Measurements from ENCODE around the gene KIF23.
"Not testable (repeated sequence)": the region's sequence is repeated elsewhere in the genome, so short reads cannot be mapped to it uniquely, and the experiment has no call there.

Gene KIF23

GRCh38 chr15:69413822-69414700 lies at the start of gene KIF23:
KIF23 (plus strand) TSS chr15:69414349; CDS start chr15:69414466, 117 bp downstream.
- DNase-seq, result peak; percentile 44 to 63

GRCh38 chr15:69367236-69367635 lies 46.9 kb upstream of the KIF23 start:
- DNase-seq, result no peak

GRCh38 chr15:69369631-69370030 lies 44.5 kb upstream of the KIF23 start:
- DNase-seq, result no peak

- no peak for DNase-seq
Measured at GRCh38 chr15:69373406-69373805, 40.7 kb upstream of the KIF23 start.

GRCh38 chr15:69375151-69375790 lies 38.9 kb upstream of the KIF23 start:
- DNase-seq, result no peak

GRCh38 chr15:69377216-69377970 lies 36.8 kb upstream of the KIF23 start:
- DNase-seq, result no peak

GRCh38 chr15:69380100-69380725 lies 33.9 kb upstream of the KIF23 start:
- no peak for DNase-seq

GRCh38 chr15:69380726-69381105 lies 33.4 kb upstream of the KIF23 start:
- DNase-seq, result no peak

- not testable (repeated sequence) for DNase-seq
Measured at GRCh38 chr15:69382176-69382575, 32.0 kb upstream of the KIF23 start.

GRCh38 chr15:69384066-69384465 lies 30.1 kb upstream of the KIF23 start:
- not testable (repeated sequence) for DNase-seq

GRCh38 chr15:69384626-69385598 lies 29.2 kb upstream of the KIF23 start:
- DNase-seq, result no peak

- DNase-seq, result no peak
Measured at GRCh38 chr15:69385831-69386230, 28.3 kb upstream of the KIF23 start.

- no peak for DNase-seq
Measured at GRCh38 chr15:69386284-69386683, 27.9 kb upstream of the KIF23 start.

GRCh38 chr15:69388260-69388705 lies 25.9 kb upstream of the KIF23 start:
- DNase-seq, result no peak

- no peak for DNase-seq
Measured at GRCh38 chr15:69389426-69389825, 24.7 kb upstream of the KIF23 start.

GRCh38 chr15:69390575-69390974 lies 23.6 kb upstream of the KIF23 start:
- no peak for DNase-seq

GRCh38 chr15:69391046-69391757 lies 22.9 kb upstream of the KIF23 start:
- DNase-seq, result peak in 1 of 2 experiments; percentile 41

- DNase-seq, result no peak
Measured at GRCh38 chr15:69392352-69392751, 21.8 kb upstream of the KIF23 start.

GRCh38 chr15:69393831-69394491 lies 20.2 kb upstream of the KIF23 start:
- DNase-seq, result no peak

- DNase-seq, result peak in 1 of 2 experiments; percentile 39
Measured at GRCh38 chr15:69394556-69395282, 19.4 kb upstream of the KIF23 start.

All from cerebellar nuclear complex (tissue), 1 donor.